Stimulated activated CD8-positive, alpha-beta memory T cell treated with anti-CD3 and anti-CD28 coated beads, Interleukin-4, amount 100 ng/mL, for 4 hours (primary cell): Measurements from ENCODE around the gene ARMC8.
"Not testable (repeated sequence)": the region's sequence is repeated elsewhere in the genome, so short reads cannot be mapped to it uniquely, and the experiment has no call there.

Experiments
- DNase-seq, 2 donors: peaks; one replicate each; pipeline ENCODE4 v3.0.0-alpha.2; 2020; ENCODE audit warnings: low read depth in 2 of 2, low spot score in 1 of 2

The ARMC8 gene

GRCh38 chr3:138187296-138188012 lies at the start of gene ARMC8:
ARMC8 (plus strand) TSS chr3:138187301; CDS start chr3:138187555, 254 bp downstream.
- DNase-seq = peak in 1 of 2 donors; percentile 19

- no peak for DNase-seq
Observed at GRCh38 chr3:138137861-138138260, 49.2 kb upstream of the ARMC8 start.

GRCh38 chr3:138139691-138140090 lies 47.4 kb upstream of the ARMC8 start:
- no peak for DNase-seq

GRCh38 chr3:138140940-138141339 lies 46.2 kb upstream of the ARMC8 start:
- no peak for DNase-seq

- not testable (repeated sequence) for DNase-seq
Observed at GRCh38 chr3:138142181-138142580, 44.9 kb upstream of the ARMC8 start.

- no peak for DNase-seq
Observed at GRCh38 chr3:138148503-138148902, 38.6 kb upstream of the ARMC8 start.

GRCh38 chr3:138154534-138154933 lies 32.6 kb upstream of the ARMC8 start:
- DNase-seq = no peak

GRCh38 chr3:138157743-138158142 lies 29.4 kb upstream of the ARMC8 start:
- DNase-seq = no peak

- DNase-seq = no peak
Observed at GRCh38 chr3:138165061-138165460, 22.0 kb upstream of the ARMC8 start.

- DNase-seq = no peak
Observed at GRCh38 chr3:138172625-138173024, 14.5 kb upstream of the ARMC8 start.

GRCh38 chr3:138173769-138174420 lies 13.2 kb upstream of the ARMC8 start:
- no peak for DNase-seq

- DNase-seq = peak; percentile 31 to 43
Observed at GRCh38 chr3:138174421-138175131, 12.5 kb upstream of the ARMC8 start, which contains the start of gene DBR1. DBR1 (minus strand) TSS chr3:138174921; CDS start chr3:138174795, 126 bp downstream.

GRCh38 chr3:138180375-138181029 lies 6.6 kb upstream of the ARMC8 start:
- no peak for DNase-seq

GRCh38 chr3:138184994-138185393 lies 2.1 kb upstream of the ARMC8 start:
- DNase-seq = no peak

GRCh38 chr3:138186221-138186620 lies 880 bp upstream of the ARMC8 start:
- DNase-seq = no peak

GRCh38 chr3:138186803-138187295 lies 252 bp upstream of the ARMC8 start:
- DNase-seq = peak; percentile 70 to 78

- no peak for DNase-seq
Observed at GRCh38 chr3:138188013-138188730, 1.1 kb downstream of the ARMC8 start.

GRCh38 chr3:138195481-138195880 lies 8.4 kb downstream of the ARMC8 start:
- no peak for DNase-seq

- DNase-seq = no peak
Observed at GRCh38 chr3:138196023-138196422, 8.9 kb downstream of the ARMC8 start.

GRCh38 chr3:138197058-138197457 lies 10.0 kb downstream of the ARMC8 start:
- DNase-seq = no peak

GRCh38 chr3:138197524-138197923 lies 10.4 kb downstream of the ARMC8 start:
- DNase-seq = no peak
